Measurements from ENCODE around the gene VAT1L.

The VAT1L gene

GRCh38 chr16:77788181-77789084, at the start of gene VAT1L:
TSS of gene VAT1L (plus strand) at chr16:77788564. CDS start at chr16:77788683, 119 bp downstream.
- DNase-seq (ENCODE audit: low spot score): peak; percentile 76

- DNase-seq (ENCODE audit: low spot score): no peak
These were observed 49.4 kb upstream of the VAT1L start for GRCh38 chr16:77738706-77739558.

GRCh38 chr16:77739559-77739892, 48.8 kb upstream of the VAT1L start:
- DNase-seq (ENCODE audit: low spot score): no peak

- no peak for DNase-seq (ENCODE audit: low spot score)
These were observed 44.2 kb upstream of the VAT1L start for GRCh38 chr16:77744141-77744540.

GRCh38 chr16:77745972-77746371, 42.4 kb upstream of the VAT1L start:
- no peak for DNase-seq (ENCODE audit: low spot score)

- DNase-seq (ENCODE audit: low spot score): no peak
These were observed 39.9 kb upstream of the VAT1L start for GRCh38 chr16:77748421-77749005.

- no peak for DNase-seq (ENCODE audit: low spot score)
These were observed 38.9 kb upstream of the VAT1L start for GRCh38 chr16:77749415-77749814.

GRCh38 chr16:77758046-77758445, 30.3 kb upstream of the VAT1L start:
- DNase-seq (ENCODE audit: low spot score): no peak

GRCh38 chr16:77758508-77758907, 29.9 kb upstream of the VAT1L start:
- no peak for DNase-seq (ENCODE audit: low spot score)

- no peak for DNase-seq (ENCODE audit: low spot score)
These were observed 29.2 kb upstream of the VAT1L start for GRCh38 chr16:77759201-77759600.

- DNase-seq (ENCODE audit: low spot score): no peak
These were observed 28.5 kb upstream of the VAT1L start for GRCh38 chr16:77759821-77760220.

GRCh38 chr16:77760800-77761199, 27.6 kb upstream of the VAT1L start:
- no peak for DNase-seq (ENCODE audit: low spot score)

GRCh38 chr16:77761204-77761603, 27.2 kb upstream of the VAT1L start:
- DNase-seq (ENCODE audit: low spot score): no peak

GRCh38 chr16:77762262-77762661, 26.1 kb upstream of the VAT1L start:
- DNase-seq (ENCODE audit: low spot score): no peak

- DNase-seq (ENCODE audit: low spot score): no peak
These were observed 24.4 kb upstream of the VAT1L start for GRCh38 chr16:77763994-77764393.

- no peak for DNase-seq (ENCODE audit: low spot score)
These were observed 21.2 kb upstream of the VAT1L start for GRCh38 chr16:77767211-77767610.

- no peak for DNase-seq (ENCODE audit: low spot score)
These were observed 20.5 kb upstream of the VAT1L start for GRCh38 chr16:77767826-77768225.

- no peak for DNase-seq (ENCODE audit: low spot score)
These were observed 12.2 kb upstream of the VAT1L start for GRCh38 chr16:77775911-77776909.

- DNase-seq (ENCODE audit: low spot score): no peak
These were observed 10.6 kb upstream of the VAT1L start for GRCh38 chr16:77777745-77778144.

GRCh38 chr16:77780378-77780837, 8.0 kb upstream of the VAT1L start:
- DNase-seq (ENCODE audit: low spot score): peak; percentile 41

- DNase-seq (ENCODE audit: low spot score): no peak
These were observed 7.3 kb upstream of the VAT1L start for GRCh38 chr16:77781091-77781490.
